LNCAP (cell line): ENCODE results near the gene GZMM.
A peak's percentile ranks its signal among the peaks of the same experiment; 100 is the strongest.

ENCODE experiments used
- TF ChIP-seq, protein P1 (sequence below): fragments of 450-650 bp; IDR thresholded peaks from 2 replicates; pipeline ENCODE4 v1.5.1; 2017; ENCODE audit warnings: mild to moderate bottlenecking

The GZMM gene

GRCh38 chr19:581399-582111 lies 37.7 kb downstream of the GZMM start:
- TF ChIP-seq, protein P1, sequence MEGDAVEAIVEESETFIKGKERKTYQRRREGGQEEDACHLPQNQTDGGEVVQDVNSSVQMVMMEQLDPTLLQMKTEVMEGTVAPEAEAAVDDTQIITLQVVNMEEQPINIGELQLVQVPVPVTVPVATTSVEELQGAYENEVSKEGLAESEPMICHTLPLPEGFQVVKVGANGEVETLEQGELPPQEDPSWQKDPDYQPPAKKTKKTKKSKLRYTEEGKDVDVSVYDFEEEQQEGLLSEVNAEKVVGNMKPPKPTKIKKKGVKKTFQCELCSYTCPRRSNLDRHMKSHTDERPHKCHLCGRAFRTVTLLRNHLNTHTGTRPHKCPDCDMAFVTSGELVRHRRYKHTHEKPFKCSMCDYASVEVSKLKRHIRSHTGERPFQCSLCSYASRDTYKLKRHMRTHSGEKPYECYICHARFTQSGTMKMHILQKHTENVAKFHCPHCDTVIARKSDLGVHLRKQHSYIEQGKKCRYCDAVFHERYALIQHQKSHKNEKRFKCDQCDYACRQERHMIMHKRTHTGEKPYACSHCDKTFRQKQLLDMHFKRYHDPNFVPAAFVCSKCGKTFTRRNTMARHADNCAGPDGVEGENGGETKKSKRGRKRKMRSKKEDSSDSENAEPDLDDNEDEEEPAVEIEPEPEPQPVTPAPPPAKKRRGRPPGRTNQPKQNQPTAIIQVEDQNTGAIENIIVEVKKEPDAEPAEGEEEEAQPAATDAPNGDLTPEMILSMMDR = no peak

- TF ChIP-seq, protein P1 = no peak
These were observed 38.8 kb downstream of the GZMM start for GRCh38 chr19:582497-583197.

GRCh38 chr19:583198-583967 lies 39.5 kb downstream of the GZMM start:
- TF ChIP-seq, protein P1 = no peak

DNA sequence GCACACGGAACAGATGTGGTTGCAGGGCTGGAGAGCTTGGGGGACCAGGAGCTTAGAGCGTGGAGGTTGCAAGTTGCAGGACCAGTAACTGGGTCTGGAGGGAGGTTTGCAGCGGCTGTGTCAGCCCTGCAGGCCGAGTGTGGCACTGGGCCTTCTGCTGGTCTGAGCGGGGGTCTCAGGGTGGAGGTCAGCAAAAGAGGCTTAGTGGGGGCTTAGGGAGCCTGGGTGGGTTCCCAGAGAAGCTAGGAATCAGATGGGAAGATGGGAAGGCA lies 40.1 kb downstream of the GZMM start:
- TF ChIP-seq, protein P1 = no peak

DNA sequence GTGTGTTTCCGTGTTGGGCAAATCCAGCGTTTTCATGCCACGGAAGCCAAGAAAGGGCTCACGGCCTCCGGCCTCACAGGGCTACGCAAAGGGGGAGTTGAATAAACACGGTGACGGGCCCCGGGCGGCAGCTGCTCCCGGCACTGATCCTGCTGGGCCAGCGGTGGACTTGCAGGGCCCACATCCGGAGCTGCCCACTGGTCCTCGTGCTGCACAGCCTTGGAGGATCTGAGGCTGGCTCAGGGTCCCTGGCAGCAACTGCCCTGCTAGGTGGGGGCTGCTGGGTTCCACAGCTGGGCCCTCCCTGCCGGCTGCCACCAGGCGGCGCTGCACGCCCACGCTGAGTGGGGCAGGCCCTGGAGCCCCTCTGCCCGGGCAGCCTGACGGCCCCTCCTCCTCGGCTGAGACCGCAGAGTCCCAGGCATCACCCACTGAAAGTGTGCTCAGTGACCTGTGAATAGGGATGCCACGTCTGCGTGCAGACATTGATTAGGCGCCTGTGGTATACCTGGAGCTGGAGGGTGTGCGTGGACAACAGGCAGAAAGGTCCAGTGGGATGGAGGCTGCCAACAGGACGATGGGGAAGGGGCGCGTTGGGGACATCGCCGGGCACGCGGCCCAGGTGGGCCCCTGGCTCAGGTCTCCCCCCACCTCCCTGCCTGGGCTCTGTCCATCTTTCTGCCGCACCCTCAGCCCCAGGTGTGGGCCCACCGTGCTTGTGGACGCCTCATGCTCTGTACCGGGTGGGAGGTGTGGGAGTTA lies 40.6 kb downstream of the GZMM start:
- TF ChIP-seq, protein P1 = peak; percentile 95

GRCh38 chr19:585551-586110 lies 41.8 kb downstream of the GZMM start:
- TF ChIP-seq, protein P1 = no peak

- TF ChIP-seq, protein P1 = peak; percentile 59
These were observed 44.4 kb downstream of the GZMM start for GRCh38 chr19:588093-588740.
